Esophagus muscularis mucosa (tissue), 3 donors: Measurements from ENCODE around the gene SLC6A8.
"Not testable (repeated sequence)": the region's sequence is repeated elsewhere in the genome, so short reads cannot be mapped to it uniquely, and the experiment has no call there.

Experiments
- CTCF ChIP-seq, 3 experiments: fragments of 200-600 bp in 2 of 3; fragments of 450-650 bp in 1 of 3; sonication (generic) in 2 of 3; IDR thresholded peaks; one replicate each; pipeline ENCODE4 v1.5.1; 2017 to 2019; ENCODE audit warnings: antibody characterized with exemption in 3 of 3, mild to moderate bottlenecking in 2 of 3, moderate library complexity in 1 of 3
- POLR2A ChIP-seq: fragments of 450-650 bp; IDR thresholded peaks from one replicate; pipeline ENCODE4 v1.6.1; 2017; ENCODE audit warnings: antibody characterized with exemption, moderate library complexity, mild to moderate bottlenecking, low read depth

- not testable (repeated sequence) for TF ChIP-seq CTCF (IDR thresholded peaks at IDR 0.05); POLR2A
These were observed 11.6 kb downstream of the SLC6A8 start for GRCh38 chrX:153699210-153699783.
